ENCODE data around the gene PPP1R3G.
"Not testable (repeated sequence)": the region's sequence is repeated elsewhere in the genome, so short reads cannot be mapped to it uniquely, and the experiment has no call there.

The PPP1R3G gene

DNA sequence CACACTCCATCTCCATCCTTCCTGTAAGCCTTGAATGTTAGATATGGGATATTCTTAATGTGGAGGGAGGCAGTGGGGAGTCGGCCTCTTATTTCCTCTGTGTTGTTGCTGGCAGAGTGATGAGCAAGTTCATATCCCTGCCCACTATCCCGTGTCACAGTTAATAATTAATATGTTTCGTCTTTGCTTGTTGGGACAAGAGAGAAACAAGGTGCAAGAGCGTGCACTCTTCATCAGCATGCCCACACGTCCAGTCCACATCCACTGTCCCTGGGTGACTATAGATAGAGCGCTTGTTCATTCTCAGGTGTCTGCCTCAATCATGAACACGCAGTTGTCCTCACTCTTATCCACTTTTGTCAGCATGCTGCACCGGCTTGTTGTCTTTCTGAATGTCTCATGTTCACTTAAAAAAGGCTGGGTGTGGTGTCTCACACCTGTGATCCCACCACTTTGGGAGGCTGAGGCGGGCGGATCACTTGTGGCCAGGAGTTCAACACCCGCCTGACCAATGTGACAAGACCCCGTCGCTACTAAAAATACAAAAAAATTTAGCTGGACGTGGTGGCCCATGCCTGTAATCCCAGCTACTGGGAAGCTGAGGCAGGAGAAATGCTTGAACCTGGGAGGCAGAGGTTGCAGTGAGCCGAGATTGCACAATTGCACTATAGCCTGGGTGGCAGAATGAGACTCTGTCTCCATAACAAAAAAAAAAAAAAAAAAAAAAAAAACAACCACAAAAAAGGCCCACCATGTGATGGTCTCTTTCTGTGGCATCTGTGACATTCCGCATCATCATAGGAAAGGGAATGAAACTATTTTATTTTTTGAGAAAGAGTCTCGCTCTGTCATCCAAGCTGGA lies 34.2 kb downstream of the PPP1R3G start:
- ChIA-PET POLR2A (no interaction called here), CTCF (interaction anchor here (0.7 kb wide), 1 partner anchor 63 kb away, joined by 3 read pairs; no protein-coding TSS in a partner anchor)
- no peak for DNase-seq (ENCODE audit: low read depth, low spot score)
- no peak overlapping the region for H3K4me3 ChIP-seq (ENCODE audit: low read depth, low read length)
- TF ChIP-seq, protein P1, sequence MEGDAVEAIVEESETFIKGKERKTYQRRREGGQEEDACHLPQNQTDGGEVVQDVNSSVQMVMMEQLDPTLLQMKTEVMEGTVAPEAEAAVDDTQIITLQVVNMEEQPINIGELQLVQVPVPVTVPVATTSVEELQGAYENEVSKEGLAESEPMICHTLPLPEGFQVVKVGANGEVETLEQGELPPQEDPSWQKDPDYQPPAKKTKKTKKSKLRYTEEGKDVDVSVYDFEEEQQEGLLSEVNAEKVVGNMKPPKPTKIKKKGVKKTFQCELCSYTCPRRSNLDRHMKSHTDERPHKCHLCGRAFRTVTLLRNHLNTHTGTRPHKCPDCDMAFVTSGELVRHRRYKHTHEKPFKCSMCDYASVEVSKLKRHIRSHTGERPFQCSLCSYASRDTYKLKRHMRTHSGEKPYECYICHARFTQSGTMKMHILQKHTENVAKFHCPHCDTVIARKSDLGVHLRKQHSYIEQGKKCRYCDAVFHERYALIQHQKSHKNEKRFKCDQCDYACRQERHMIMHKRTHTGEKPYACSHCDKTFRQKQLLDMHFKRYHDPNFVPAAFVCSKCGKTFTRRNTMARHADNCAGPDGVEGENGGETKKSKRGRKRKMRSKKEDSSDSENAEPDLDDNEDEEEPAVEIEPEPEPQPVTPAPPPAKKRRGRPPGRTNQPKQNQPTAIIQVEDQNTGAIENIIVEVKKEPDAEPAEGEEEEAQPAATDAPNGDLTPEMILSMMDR (IDR thresholded peaks at IDR 0.05; ENCODE audit: insufficient read depth, low read length, missing control alignments): no peak

GRCh38 chr6:5120011-5120410 lies 34.9 kb downstream of the PPP1R3G start:
- no peak for DNase-seq (ENCODE audit: low read depth, low spot score)
- ChIA-PET CTCF (interaction anchor here (0.7 kb wide), 1 partner anchor 63 kb away, joined by 3 read pairs; no protein-coding TSS in a partner anchor), POLR2A (no interaction called here)
- no peak overlapping the region for H3K4me3 ChIP-seq (ENCODE audit: low read depth, low read length)
- TF ChIP-seq, protein P1 (IDR thresholded peaks at IDR 0.05; ENCODE audit: insufficient read depth, low read length, missing control alignments): no peak

DNA sequence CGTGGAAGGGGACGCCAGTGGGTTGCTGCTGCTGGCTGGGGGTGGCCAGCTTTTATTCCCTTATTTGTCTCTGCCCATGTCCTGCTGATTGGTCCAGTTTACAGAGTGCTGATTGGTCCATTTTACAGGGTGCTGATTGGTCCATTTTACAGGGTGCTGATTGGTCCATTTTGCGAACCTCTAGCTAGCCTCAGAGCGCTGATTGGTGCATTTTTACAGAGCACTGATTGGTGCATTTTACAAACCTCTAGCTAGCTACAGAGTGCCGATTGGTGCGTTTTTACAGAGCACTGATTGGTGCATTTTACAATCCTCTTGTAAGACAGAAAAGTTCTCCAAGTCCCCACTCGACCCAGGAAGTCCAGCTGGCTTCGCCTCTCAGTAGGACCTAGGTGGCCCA lies 35.4 kb downstream of the PPP1R3G start:
- POLR2A ChIA-PET: interaction anchor here (0.6 kb wide), 1 partner anchor 132 kb away, joined by 3 read pairs; no protein-coding TSS in a partner anchor

DNA sequence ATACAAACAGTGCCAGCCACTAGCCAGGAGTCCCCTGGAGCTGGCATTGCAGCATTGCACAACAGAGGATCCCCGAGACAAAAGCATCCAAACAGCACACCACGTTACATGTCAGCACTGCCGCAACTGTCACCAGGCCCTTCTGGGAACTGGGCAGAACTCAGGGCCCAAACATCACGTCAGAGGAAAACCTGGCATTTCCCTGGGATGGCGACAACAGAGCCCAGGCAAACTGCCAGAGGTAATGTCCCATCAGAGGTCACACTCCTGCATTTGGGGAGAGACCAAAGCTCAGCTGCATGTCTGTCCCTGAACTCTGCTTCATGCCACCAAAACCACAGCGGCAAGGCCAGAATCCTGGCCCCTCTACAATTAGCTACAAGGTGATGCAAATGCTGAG lies 36.3 kb downstream of the PPP1R3G start:
- CTCF ChIA-PET: interaction anchor here (1.6 kb wide), 1 partner anchor 22 kb away, joined by 6 read pairs; no protein-coding TSS in a partner anchor

More for the DNA sequence above, 35.4 kb downstream of the PPP1R3G start:
- CTCF ChIA-PET: interaction anchor here (1.6 kb wide), 1 partner anchor 23 kb away, joined by 6 read pairs; no protein-coding TSS in a partner anchor
- not testable (repeated sequence) for H3K4me3 ChIP-seq (ENCODE audit: low read depth, low read length); DNase-seq (ENCODE audit: low read depth, low spot score)

GRCh38 chr6:5121956-5122355 lies 36.8 kb downstream of the PPP1R3G start:
- DNase-seq (ENCODE audit: low read depth, low spot score): no peak
- ChIA-PET POLR2A (no interaction called here), CTCF (interaction anchor here (1.6 kb wide), 1 partner anchor 22 kb away, joined by 6 read pairs; no protein-coding TSS in a partner anchor)
- no peak overlapping the region for H3K4me3 ChIP-seq (ENCODE audit: low read depth, low read length)
- TF ChIP-seq, protein P1 (IDR thresholded peaks at IDR 0.05; ENCODE audit: insufficient read depth, low read length, missing control alignments): no peak

More for the DNA sequence above, 36.3 kb downstream of the PPP1R3G start:
- TF ChIP-seq, protein P1 (IDR thresholded peaks at IDR 0.05; ENCODE audit: insufficient read depth, low read length, missing control alignments): no peak
- H3K4me3 ChIP-seq (ENCODE audit: low read depth, low read length): no peak overlapping the region
- POLR2A ChIA-PET: no interaction called here
- no peak for DNase-seq (ENCODE audit: low read depth, low spot score)

DNA sequence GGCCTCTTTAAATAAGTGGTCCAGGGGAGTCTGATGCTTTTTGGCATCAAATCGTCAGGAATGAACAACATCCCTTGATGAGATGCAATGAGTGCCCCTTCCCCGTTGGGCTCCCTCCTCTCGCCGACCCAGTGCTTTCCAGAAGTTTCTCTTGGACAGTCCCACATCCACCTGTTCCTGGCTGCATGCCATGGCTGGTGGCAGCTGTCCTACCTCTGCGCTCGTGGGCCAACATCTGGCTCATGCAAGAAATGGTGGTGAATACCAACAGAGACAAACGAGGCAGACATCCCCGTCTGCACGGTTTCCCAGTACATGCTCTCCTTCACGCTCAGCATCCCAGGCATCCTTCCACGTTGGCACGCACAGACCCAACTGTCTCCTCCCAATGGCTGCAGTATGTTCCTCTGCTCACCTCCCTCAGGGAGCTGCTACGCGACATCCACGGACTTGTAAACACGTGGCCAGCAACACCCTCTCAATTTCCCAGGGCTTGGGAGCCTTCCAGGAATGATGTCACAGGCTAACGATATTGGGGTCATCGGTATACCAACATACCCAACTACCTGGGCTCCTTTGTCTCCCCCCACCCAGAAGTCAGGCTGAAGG lies 37.5 kb downstream of the PPP1R3G start:
- no peak for DNase-seq (ENCODE audit: low read depth, low spot score)
- no peak overlapping the region for H3K4me3 ChIP-seq (ENCODE audit: low read depth, low read length)
- TF ChIP-seq, protein P1 (IDR thresholded peaks at IDR 0.05; ENCODE audit: insufficient read depth, low read length, missing control alignments): no peak
- POLR2A ChIA-PET: no interaction called here
- CTCF ChIA-PET: no interaction called here
